ENCODE data around the gene GGA2. TPM values are rescaled to one million over a fixed set of nuclear protein-coding genes. Genes with fewer than 3 reads are reported as not detected.
A peak's percentile ranks its signal among the peaks of the same experiment; 100 is the strongest.

GGA2 gene
- total RNA-seq, 4 donors from 2014 or later, result 21.7 to 51.8 (median 36.9) TPM

DNA sequence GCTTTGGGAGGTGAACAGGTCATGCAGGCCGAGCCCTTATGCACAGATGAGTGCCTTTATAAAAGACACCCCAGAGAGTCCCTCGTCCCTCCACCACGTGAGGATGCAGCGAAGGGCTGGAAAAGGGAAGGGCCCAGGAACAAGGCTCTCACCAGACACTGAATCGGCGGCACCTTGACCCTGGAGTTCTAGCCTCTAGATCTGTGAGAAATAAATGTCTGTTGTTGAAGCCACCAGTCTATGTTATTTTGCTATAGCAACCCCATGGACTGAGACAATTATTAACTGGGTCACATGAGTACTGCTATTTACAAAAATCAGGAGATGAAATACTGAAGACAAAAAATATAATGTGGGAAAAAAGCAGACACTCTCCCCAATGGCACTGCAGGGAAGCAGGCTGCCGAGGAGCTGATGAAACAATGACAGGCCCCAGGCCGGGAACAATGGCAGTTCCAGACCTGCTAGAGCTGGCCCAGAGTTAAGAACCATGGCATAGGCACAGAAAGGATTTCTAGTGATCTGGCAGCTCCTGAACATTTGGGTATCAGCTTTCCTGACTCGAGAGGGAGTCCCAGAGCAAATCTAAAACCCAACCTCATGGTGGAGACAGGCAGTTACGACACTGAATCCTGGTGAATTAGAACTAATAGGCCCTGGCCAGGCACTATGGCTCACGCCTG lies 17.8 kb upstream of the GGA2 start:
- no peaks in the 10 kb centered on the region for H3K4me1 ChIP-seq
- H3K27me3 ChIP-seq, result no peaks in the 10 kb centered on the region
- no peak overlapping the region for H3K27ac ChIP-seq
- H3K36me3 ChIP-seq, result peaks cover 0 to 27% (median 9%) of the 10 kb centered on the region in 4 donors
- in situ Hi-C loops (cut with MboI; ENCODE audit: low pct_ligation_motif_present in 1 of 4, low pct_unique_long_range_greater_than_20kb in 1 of 4, low sequenced_read_pairs in 3 of 4), result no loop called here
- intact Hi-C loops (cut with DNase I; ENCODE audit: low total_unique reads), result no loop called here
- H3K4me3 ChIP-seq, result no peak overlapping the region
- 92 to 100% methylated on average over 2 to 11 of the region's 11 CpGs for WGBS, 2 donors (ENCODE audit: low coverage in 1 of 2)
- no peaks in the 10 kb centered on the region for H3K9me3 ChIP-seq
- no peak for DNase-seq
- no peak for TF ChIP-seq EP300 (IDR thresholded peaks at IDR 0.05; ENCODE audit: low read depth)
- TF ChIP-seq POLR2A (IDR thresholded peaks at IDR 0.05), result no peak
- TF ChIP-seq, protein P1, sequence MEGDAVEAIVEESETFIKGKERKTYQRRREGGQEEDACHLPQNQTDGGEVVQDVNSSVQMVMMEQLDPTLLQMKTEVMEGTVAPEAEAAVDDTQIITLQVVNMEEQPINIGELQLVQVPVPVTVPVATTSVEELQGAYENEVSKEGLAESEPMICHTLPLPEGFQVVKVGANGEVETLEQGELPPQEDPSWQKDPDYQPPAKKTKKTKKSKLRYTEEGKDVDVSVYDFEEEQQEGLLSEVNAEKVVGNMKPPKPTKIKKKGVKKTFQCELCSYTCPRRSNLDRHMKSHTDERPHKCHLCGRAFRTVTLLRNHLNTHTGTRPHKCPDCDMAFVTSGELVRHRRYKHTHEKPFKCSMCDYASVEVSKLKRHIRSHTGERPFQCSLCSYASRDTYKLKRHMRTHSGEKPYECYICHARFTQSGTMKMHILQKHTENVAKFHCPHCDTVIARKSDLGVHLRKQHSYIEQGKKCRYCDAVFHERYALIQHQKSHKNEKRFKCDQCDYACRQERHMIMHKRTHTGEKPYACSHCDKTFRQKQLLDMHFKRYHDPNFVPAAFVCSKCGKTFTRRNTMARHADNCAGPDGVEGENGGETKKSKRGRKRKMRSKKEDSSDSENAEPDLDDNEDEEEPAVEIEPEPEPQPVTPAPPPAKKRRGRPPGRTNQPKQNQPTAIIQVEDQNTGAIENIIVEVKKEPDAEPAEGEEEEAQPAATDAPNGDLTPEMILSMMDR (IDR thresholded peaks at IDR 0.05), result no peak

GRCh38 chr16:23524886-23525285 lies 14.6 kb upstream of the GGA2 start:
- DNase-seq, result no peak
- H3K4me1 ChIP-seq, result no peaks in the 10 kb centered on the region
- intact Hi-C loops (cut with DNase I; ENCODE audit: low total_unique reads), result no loop called here
- WGBS, 2 donors (ENCODE audit: low coverage in 1 of 2), result 91% methylated on average over 3 of the region's 3 CpGs; no CpG with 5 or more reads in 1 of the 2 donors
- no peaks in the 10 kb centered on the region for H3K27me3 ChIP-seq
- H3K36me3 ChIP-seq, result peaks cover 0 to 31% (median 5%) of the 10 kb centered on the region in 4 donors
- H3K4me3 ChIP-seq, result no peak overlapping the region
- no peaks in the 10 kb centered on the region for H3K9me3 ChIP-seq
- TF ChIP-seq, protein P1 (IDR thresholded peaks at IDR 0.05), result no peak
- TF ChIP-seq POLR2A (IDR thresholded peaks at IDR 0.05), result no peak
- no peak overlapping the region for H3K27ac ChIP-seq
- in situ Hi-C loops (cut with MboI; ENCODE audit: low pct_ligation_motif_present in 1 of 4, low pct_unique_long_range_greater_than_20kb in 1 of 4, low sequenced_read_pairs in 3 of 4), result no loop called here

DNA sequence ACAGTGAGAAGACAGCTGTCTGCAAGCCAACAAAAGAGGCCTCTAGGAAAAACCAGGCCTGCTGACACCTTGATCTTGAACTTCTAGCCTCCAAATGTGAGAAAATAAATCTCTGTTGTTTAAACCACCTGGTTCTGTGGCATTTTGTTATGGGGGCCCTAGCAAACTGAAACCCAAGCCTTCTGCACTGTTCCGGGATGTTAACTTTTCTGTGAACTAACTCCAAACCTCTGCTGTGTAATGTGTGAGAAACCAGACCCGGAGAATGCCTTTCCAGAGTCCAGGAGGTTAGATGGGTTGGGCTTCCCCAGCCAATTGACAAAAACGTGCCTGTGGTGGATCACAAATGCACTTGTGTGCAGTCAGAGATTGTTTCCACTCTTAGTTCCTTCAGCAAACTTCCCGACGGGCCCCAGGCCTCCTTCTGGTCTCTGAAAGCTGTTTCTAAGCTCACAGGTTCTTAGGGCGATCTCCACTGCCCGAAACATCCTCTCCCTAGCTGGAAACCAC lies 13.6 kb upstream of the GGA2 start:
- WGBS, 2 donors (ENCODE audit: low coverage in 1 of 2), result 84 to 95% methylated on average over 4 to 7 of the region's 7 CpGs
- H3K36me3 ChIP-seq, result peaks cover 0 to 28% (median 2%) of the 10 kb centered on the region in 4 donors
- H3K4me1 ChIP-seq, result peaks cover 0 to 3% (median 0%) of the 10 kb centered on the region in 4 donors
- in situ Hi-C loops (cut with MboI; ENCODE audit: low pct_ligation_motif_present in 1 of 4, low pct_unique_long_range_greater_than_20kb in 1 of 4, low sequenced_read_pairs in 3 of 4) (no loop called here), intact Hi-C loops (cut with DNase I; ENCODE audit: low total_unique reads) (no loop called here)
- no peak overlapping the region for H3K4me3 ChIP-seq
- H3K9me3 ChIP-seq, result no peaks in the 10 kb centered on the region
- no peaks in the 10 kb centered on the region for H3K27me3 ChIP-seq
- no peak for TF ChIP-seq POLR2AphosphoS5 (IDR thresholded peaks at IDR 0.05)
- TF ChIP-seq EP300 (IDR thresholded peaks at IDR 0.05; ENCODE audit: low read depth), result no peak
- TF ChIP-seq, protein P1 (IDR thresholded peaks at IDR 0.05), result no peak
- TF ChIP-seq POLR2A (IDR thresholded peaks at IDR 0.05), result no peak
- peak overlapping the region in 1 of 4 donors; percentile 12 for H3K27ac ChIP-seq
- DNase-seq, result no peak

DNA sequence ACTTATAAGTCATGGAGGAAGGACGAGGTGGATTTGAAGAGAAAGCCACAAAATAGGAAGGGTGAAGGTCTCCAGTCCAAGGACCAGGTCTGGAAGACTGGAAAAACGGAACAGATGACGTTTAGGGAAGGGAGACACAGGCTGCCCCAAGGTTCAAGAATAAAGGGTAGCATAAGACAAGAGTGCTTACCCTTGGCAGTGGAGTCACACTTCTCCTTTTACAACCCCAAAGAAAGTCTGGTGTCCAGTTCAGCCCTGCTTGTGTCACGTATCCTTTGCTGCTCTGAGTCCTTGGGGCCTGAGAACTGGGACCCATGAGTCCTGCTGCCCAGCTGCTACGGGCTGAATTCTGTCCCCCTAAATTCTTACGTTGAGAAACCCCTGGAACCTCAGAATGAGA lies 13.0 kb upstream of the GGA2 start:
- Histone ChIP-seq H3K27me3 (no peaks in the 10 kb centered on the region), H3K9me3 (no peaks in the 10 kb centered on the region), H3K27ac (peak overlapping the region in 1 of 4 donors; percentile 12), H3K4me1 (peaks cover 0 to 3% (median 0%) of the 10 kb centered on the region in 4 donors), H3K36me3 (peaks cover 0 to 23% (median 0%) of the 10 kb centered on the region in 4 donors), H3K4me3 (no peak overlapping the region)
- TF ChIP-seq, protein P1 (IDR thresholded peaks at IDR 0.05), result no peak
- TF ChIP-seq POLR2A (IDR thresholded peaks at IDR 0.05) (no peak), EP300 (IDR thresholded peaks at IDR 0.05; ENCODE audit: low read depth) (no peak), POLR2AphosphoS5 (IDR thresholded peaks at IDR 0.05) (no peak)
- in situ Hi-C loops (cut with MboI; ENCODE audit: low pct_ligation_motif_present in 1 of 4, low pct_unique_long_range_greater_than_20kb in 1 of 4, low sequenced_read_pairs in 3 of 4) (no loop called here), intact Hi-C loops (cut with DNase I; ENCODE audit: low total_unique reads) (no loop called here)
- DNase-seq, result no peak
- WGBS, 2 donors (ENCODE audit: low coverage in 1 of 2), result 82 to 83% methylated on average over 2 to 6 of the region's 6 CpGs
